HEK293 (cell line): ENCODE measurements around the gene KCNMB4.

Experiments used
- CTCF ChIA-PET: fragments of 350-600 bp; formaldehyde crosslinking; extraction: SDS; loops from one replicate; lab custom pipeline; 2021; ENCODE audit warnings: antibody characterized with exemption; lab: Yijun Ruan, JAX
- POLR2A ChIA-PET: fragments of 300-600 bp; formaldehyde crosslinking; extraction: SDS; loops from one replicate; lab custom pipeline; 2020; ENCODE audit warnings: antibody characterized with exemption, inconsistent platforms; lab: Yijun Ruan, JAX
- H3K27ac ChIP-seq: fragments of 200-500 bp; sonication (Bioruptor generic); 2 replicates; pipeline ENCODE4 v1.5.1; 2014; ENCODE audit warnings: low read depth, low read length, control low read depth, inconsistent platforms; ENCODE audit errors: extremely low read depth
- H3K36me3 ChIP-seq, 2 experiments: fragments of 200-500 bp in 1 of 2; sonication (Bioruptor generic) in 1 of 2; 1 replicate in 1 of 2; 2 replicates in 1 of 2; pipeline ENCODE4 v1.5.1; 2014 to 2017; ENCODE audit warnings: inconsistent platforms in 2 of 2, low read length in 2 of 2; ENCODE audit not compliant: control insufficient read depth in 2 of 2, insufficient read depth in 1 of 2
- H3K4me1 ChIP-seq: fragments of 200-500 bp; sonication (Bioruptor generic); 2 replicates; pipeline ENCODE4 v1.5.1; 2014; ENCODE audit warnings: mild to moderate bottlenecking, low read length, inconsistent platforms; ENCODE audit not compliant: control insufficient read depth, insufficient read depth
- H3K4me3 ChIP-seq: 2 replicates; pipeline ENCODE4 v1.5.1; 2011; ENCODE audit warnings: low read depth, mild to moderate bottlenecking, control low read depth, low read length, moderate library complexity
- H3K9me3 ChIP-seq: fragments of 200-500 bp; sonication (Bioruptor generic); 2 replicates; pipeline ENCODE4 v1.5.1; 2014; ENCODE audit warnings: low read depth, low read length, inconsistent platforms; ENCODE audit not compliant: control insufficient read depth, insufficient read depth
- EGR2 ChIP-seq: fragments of 450-650 bp; formaldehyde crosslinking; IDR thresholded peaks from 2 replicates; pipeline ENCODE4 v1.5.1; 2016; ENCODE audit warnings: low read depth, missing biosample characterization, missing genetic modification characterization
- INSM2 ChIP-seq: fragments of 450-650 bp; formaldehyde crosslinking; IDR thresholded peaks from 2 replicates; pipeline ENCODE4 v1.5.1; 2016; ENCODE audit warnings: missing biosample characterization, missing genetic modification characterization
- KLF16 ChIP-seq: fragments of 450-650 bp; formaldehyde crosslinking; IDR thresholded peaks from 2 replicates; pipeline ENCODE4 v1.5.1; 2017; ENCODE audit warnings: missing biosample characterization, missing genetic modification characterization
- MZF1 ChIP-seq: fragments of 450-650 bp; formaldehyde crosslinking; IDR thresholded peaks from 2 replicates; pipeline ENCODE4 v1.5.1; 2017; ENCODE audit warnings: missing biosample characterization, missing genetic modification characterization, borderline replicate concordance
- SCRT1 ChIP-seq: fragments of 450-650 bp; formaldehyde crosslinking; IDR thresholded peaks from 2 replicates; pipeline ENCODE4 v1.5.1; 2016; ENCODE audit warnings: missing biosample characterization, missing genetic modification characterization, borderline replicate concordance
- SP2 ChIP-seq: fragments of 450-650 bp; formaldehyde crosslinking; IDR thresholded peaks from 2 replicates; pipeline ENCODE4 v1.5.1; 2016; ENCODE audit warnings: missing biosample characterization, missing genetic modification characterization
- SP3 ChIP-seq: fragments of 450-650 bp; formaldehyde crosslinking; IDR thresholded peaks from 2 replicates; pipeline ENCODE4 v1.5.1; 2016; ENCODE audit warnings: missing biosample characterization, missing genetic modification characterization
- ZBTB17 ChIP-seq: fragments of 450-650 bp; formaldehyde crosslinking; IDR thresholded peaks from 2 replicates; pipeline ENCODE4 v1.5.1; 2016; ENCODE audit warnings: missing biosample characterization, missing genetic modification characterization
- ZBTB49 ChIP-seq: fragments of 450-650 bp; formaldehyde crosslinking; IDR thresholded peaks from 2 replicates; pipeline ENCODE4 v1.5.1; 2016; ENCODE audit warnings: missing biosample characterization, missing genetic modification characterization, low read depth
- ZFHX2 ChIP-seq: fragments of 450-650 bp; formaldehyde crosslinking; conservative IDR thresholded peaks from 2 replicates; pipeline ENCODE4 v1.5.1; 2016; ENCODE audit warnings: missing biosample characterization, missing genetic modification characterization
- ZNF133 ChIP-seq: fragments of 450-650 bp; formaldehyde crosslinking; IDR thresholded peaks from 2 replicates; pipeline ENCODE4 v1.5.1; 2016; ENCODE audit warnings: missing biosample characterization, missing genetic modification characterization
- ZNF16 ChIP-seq: fragments of 450-650 bp; formaldehyde crosslinking; IDR thresholded peaks from 2 replicates; pipeline ENCODE4 v1.5.1; 2016; ENCODE audit warnings: low read depth, missing biosample characterization, missing genetic modification characterization
- ZNF354C ChIP-seq: fragments of 450-650 bp; formaldehyde crosslinking; IDR thresholded peaks from 2 replicates; pipeline ENCODE4 v1.5.1; 2016; ENCODE audit warnings: missing biosample characterization, missing genetic modification characterization, low read depth, borderline replicate concordance
- ZNF398 ChIP-seq: fragments of 450-650 bp; formaldehyde crosslinking; IDR thresholded peaks from 2 replicates; pipeline ENCODE4 v1.5.1; 2017; ENCODE audit warnings: missing biosample characterization, missing genetic modification characterization
- ZNF416 ChIP-seq: fragments of 450-650 bp; formaldehyde crosslinking; IDR thresholded peaks from 2 replicates; pipeline ENCODE4 v1.5.1; 2016; ENCODE audit warnings: missing biosample characterization, missing genetic modification characterization
- ZNF449 ChIP-seq: fragments of 450-650 bp; formaldehyde crosslinking; IDR thresholded peaks from 2 replicates; pipeline ENCODE4 v1.5.1; 2017; ENCODE audit warnings: missing biosample characterization, mild to moderate bottlenecking, missing genetic modification characterization, moderate library complexity
- ZNF48 ChIP-seq: fragments of 450-650 bp; formaldehyde crosslinking; IDR thresholded peaks from 2 replicates; pipeline ENCODE4 v1.5.1; 2016; ENCODE audit warnings: missing biosample characterization, missing genetic modification characterization
- ZNF626 ChIP-seq: fragments of 450-650 bp; sonication (Bioruptor Pico); formaldehyde crosslinking; IDR thresholded peaks from 2 replicates; pipeline ENCODE4 v1.5.1; 2018; ENCODE audit warnings: missing biosample characterization, missing genetic modification characterization, inconsistent platforms
- ZNF677 ChIP-seq: fragments of 450-650 bp; IDR thresholded peaks from 2 replicates; pipeline ENCODE4 v1.5.0; 2018; ENCODE audit warnings: missing biosample characterization, mild to moderate bottlenecking, missing genetic modification characterization, moderate library complexity
- ZNF76 ChIP-seq: fragments of 450-650 bp; formaldehyde crosslinking; IDR thresholded peaks from 2 replicates; pipeline ENCODE4; 2016; ENCODE audit warnings: low read depth, missing biosample characterization, missing genetic modification characterization, borderline replicate concordance
- ZSCAN4 ChIP-seq: fragments of 450-650 bp; formaldehyde crosslinking; IDR thresholded peaks from 2 replicates; pipeline ENCODE4 v1.5.1; 2017; ENCODE audit warnings: missing biosample characterization, missing genetic modification characterization

KCNMB4 gene

GRCh38 chr12:70456953-70457352, 90.9 kb downstream of the KCNMB4 start:
- POLR2A ChIA-PET: no interaction called here
- Histone ChIP-seq H3K9me3 (no peaks in the 10 kb centered on the region), H3K27ac (no peak overlapping the region), H3K4me3 (no peak overlapping the region), H3K36me3 (no peaks in the 10 kb centered on the region), H3K4me1 (peaks cover 2% of the 10 kb centered on the region; the same call in 1 of the 2 replicates)
- TF ChIP-seq ZNF626 (tag by site-specific recombination): no peak
- TF ChIP-seq ZNF76 (tag by site-specific recombination): no peak
- TF ChIP-seq EGR2: peak; percentile 63; the same call in 1 of the 2 replicates
- TF ChIP-seq ZNF398: peak; percentile 67
- no peak for TF ChIP-seq ZNF449 (tag by site-specific recombination)
- peak; percentile 63 for TF ChIP-seq ZFHX2
- no peak for TF ChIP-seq ZBTB17 (tag by site-specific recombination)
- no peak for TF ChIP-seq ZNF416
- CTCF ChIA-PET: interaction anchor here (1.2 kb wide), 1 partner anchor 577 kb away, joined by 3 read pairs; no protein-coding TSS in a partner anchor

GRCh38 chr12:70459786-70460185, 93.7 kb downstream of the KCNMB4 start:
- TF ChIP-seq ZNF449 (tag by site-specific recombination) (no peak), SP3 (tag by site-specific recombination) (no peak), SP2 (tag by site-specific recombination) (no peak), ZNF354C (no peak), SCRT1 (no peak), ZBTB49 (tag by site-specific recombination) (no peak), ZSCAN4 (tag by site-specific recombination) (no peak), INSM2 (tag by site-specific recombination) (no peak), ZNF133 (no peak), ZNF16 (tag by site-specific recombination) (no peak), KLF16 (tag by site-specific recombination) (no peak), ZNF677 (tag by site-specific recombination) (no peak), MZF1 (tag by site-specific recombination) (no peak), ZNF48 (tag by site-specific recombination) (no peak)
- H3K4me1 ChIP-seq: peaks cover 2% of the 10 kb centered on the region; the same call in 1 of the 2 replicates
- ChIA-PET CTCF (no interaction called here), POLR2A (no interaction called here)
- H3K36me3 ChIP-seq: no peaks in the 10 kb centered on the region
- no peak overlapping the region for H3K27ac ChIP-seq
- no peaks in the 10 kb centered on the region for H3K9me3 ChIP-seq
- no peak overlapping the region for H3K4me3 ChIP-seq
